A549 (cell line): ENCODE measurements around the gene ARHGEF11.

ENCODE experiments used
- CTCF ChIP-seq: fragments of >200 bp; sonication (Bioruptor Twin); formaldehyde crosslinking; IDR thresholded peaks from 3 replicates; pipeline ENCODE4 v1.5.1; 2016
- MAFK ChIP-seq: fragments of 450-650 bp; IDR thresholded peaks from 2 replicates; pipeline ENCODE4 v1.6.1; 2014; ENCODE audit not compliant: partially characterized antibody
- POLR2A ChIP-seq: IDR thresholded peaks from 2 replicates; pipeline ENCODE4 v1.6.1; 2012; ENCODE audit warnings: mild to moderate bottlenecking, low read length
- ZC3H11A ChIP-seq: fragments of 450-650 bp; IDR thresholded peaks from 2 replicates; pipeline ENCODE4 v1.6.1; 2014; ENCODE audit warnings: antibody characterized with exemption, mild to moderate bottlenecking
- ZSCAN20 ChIP-seq: fragments of 250-450 bp; sonication (Bioruptor Pico); IDR thresholded peaks from 2 replicates; pipeline ENCODE4 v1.8.0; 2022; ENCODE audit warnings: mild to moderate bottlenecking, moderate library complexity
- TF ChIP-seq, protein P1 (sequence below): fragments of 200-600 bp; sonication (generic); IDR thresholded peaks from 2 replicates; pipeline ENCODE4 v1.6.1; 2016; ENCODE audit warnings: antibody characterized with exemption, mild to moderate bottlenecking, moderate library complexity
- TF ChIP-seq, protein P2 (sequence below): IDR thresholded peaks from 2 replicates; pipeline ENCODE4 v1.6.1; 2012

GRCh38 chr1:156886583-156887281 is 158.8 kb downstream of the ARHGEF11 start:
- TF ChIP-seq CTCF (no peak), ZC3H11A (no peak), ZSCAN20 (no peak), POLR2A (no peak), MAFK (no peak)
- TF ChIP-seq, protein P1, sequence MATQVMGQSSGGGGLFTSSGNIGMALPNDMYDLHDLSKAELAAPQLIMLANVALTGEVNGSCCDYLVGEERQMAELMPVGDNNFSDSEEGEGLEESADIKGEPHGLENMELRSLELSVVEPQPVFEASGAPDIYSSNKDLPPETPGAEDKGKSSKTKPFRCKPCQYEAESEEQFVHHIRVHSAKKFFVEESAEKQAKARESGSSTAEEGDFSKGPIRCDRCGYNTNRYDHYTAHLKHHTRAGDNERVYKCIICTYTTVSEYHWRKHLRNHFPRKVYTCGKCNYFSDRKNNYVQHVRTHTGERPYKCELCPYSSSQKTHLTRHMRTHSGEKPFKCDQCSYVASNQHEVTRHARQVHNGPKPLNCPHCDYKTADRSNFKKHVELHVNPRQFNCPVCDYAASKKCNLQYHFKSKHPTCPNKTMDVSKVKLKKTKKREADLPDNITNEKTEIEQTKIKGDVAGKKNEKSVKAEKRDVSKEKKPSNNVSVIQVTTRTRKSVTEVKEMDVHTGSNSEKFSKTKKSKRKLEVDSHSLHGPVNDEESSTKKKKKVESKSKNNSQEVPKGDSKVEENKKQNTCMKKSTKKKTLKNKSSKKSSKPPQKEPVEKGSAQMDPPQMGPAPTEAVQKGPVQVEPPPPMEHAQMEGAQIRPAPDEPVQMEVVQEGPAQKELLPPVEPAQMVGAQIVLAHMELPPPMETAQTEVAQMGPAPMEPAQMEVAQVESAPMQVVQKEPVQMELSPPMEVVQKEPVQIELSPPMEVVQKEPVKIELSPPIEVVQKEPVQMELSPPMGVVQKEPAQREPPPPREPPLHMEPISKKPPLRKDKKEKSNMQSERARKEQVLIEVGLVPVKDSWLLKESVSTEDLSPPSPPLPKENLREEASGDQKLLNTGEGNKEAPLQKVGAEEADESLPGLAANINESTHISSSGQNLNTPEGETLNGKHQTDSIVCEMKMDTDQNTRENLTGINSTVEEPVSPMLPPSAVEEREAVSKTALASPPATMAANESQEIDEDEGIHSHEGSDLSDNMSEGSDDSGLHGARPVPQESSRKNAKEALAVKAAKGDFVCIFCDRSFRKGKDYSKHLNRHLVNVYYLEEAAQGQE: no peak
- TF ChIP-seq, protein P2, sequence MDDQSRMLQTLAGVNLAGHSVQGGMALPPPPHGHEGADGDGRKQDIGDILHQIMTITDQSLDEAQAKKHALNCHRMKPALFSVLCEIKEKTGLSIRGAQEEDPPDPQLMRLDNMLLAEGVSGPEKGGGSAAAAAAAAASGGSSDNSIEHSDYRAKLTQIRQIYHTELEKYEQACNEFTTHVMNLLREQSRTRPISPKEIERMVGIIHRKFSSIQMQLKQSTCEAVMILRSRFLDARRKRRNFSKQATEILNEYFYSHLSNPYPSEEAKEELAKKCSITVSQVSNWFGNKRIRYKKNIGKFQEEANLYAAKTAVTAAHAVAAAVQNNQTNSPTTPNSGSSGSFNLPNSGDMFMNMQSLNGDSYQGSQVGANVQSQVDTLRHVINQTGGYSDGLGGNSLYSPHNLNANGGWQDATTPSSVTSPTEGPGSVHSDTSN: no peak
